NOMO-1 (cell line): Measurements from ENCODE around the gene MEAF6.
"Not testable (repeated sequence)": the region's sequence is repeated elsewhere in the genome, so short reads cannot be mapped to it uniquely, and the experiment has no call there.

Experiments
- DNase-seq, 2 experiments: peaks; one replicate each; lab custom pipeline; 2025; ENCODE audit not compliant: unreplicated experiment in 2 of 2; lab: John Stamatoyannopoulos, UW

MEAF6 gene

DNA sequence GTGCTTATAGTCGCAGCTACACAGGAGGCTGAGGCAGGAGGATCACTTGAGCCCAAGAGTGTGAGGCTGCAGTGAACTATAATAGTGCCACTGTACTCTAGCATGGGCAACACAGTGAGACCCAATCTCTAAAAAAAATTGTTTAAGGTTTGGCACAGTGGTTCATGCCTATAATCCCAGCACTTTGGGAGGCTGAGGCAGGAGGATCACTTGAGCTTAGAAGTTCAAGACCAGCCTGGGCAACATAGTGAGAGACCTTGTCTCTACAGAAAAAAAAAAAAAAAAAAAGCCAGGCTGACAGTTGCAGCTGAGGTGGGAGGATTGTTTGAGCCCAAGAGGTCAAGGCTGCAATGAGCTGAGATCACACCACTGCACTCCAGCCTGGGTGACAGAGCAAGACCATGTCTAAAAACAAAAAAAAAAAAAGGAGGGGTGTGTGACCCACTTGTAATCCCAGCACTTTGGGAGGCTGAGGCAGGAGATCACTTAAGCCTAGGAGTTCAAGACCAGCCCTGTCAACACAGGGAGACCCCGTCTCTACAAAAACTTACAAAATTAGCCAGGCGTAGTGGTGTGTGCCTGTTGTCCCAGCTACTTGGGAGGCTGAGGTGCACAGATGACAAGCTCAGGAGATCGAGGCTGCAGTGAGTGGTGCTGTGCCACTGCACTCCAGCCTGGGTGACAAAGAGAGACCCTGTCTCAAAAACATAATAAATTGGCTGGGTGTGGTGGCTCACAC, 18.0 kb upstream of the MEAF6 start:
- DNase-seq: not testable (repeated sequence)

DNA sequence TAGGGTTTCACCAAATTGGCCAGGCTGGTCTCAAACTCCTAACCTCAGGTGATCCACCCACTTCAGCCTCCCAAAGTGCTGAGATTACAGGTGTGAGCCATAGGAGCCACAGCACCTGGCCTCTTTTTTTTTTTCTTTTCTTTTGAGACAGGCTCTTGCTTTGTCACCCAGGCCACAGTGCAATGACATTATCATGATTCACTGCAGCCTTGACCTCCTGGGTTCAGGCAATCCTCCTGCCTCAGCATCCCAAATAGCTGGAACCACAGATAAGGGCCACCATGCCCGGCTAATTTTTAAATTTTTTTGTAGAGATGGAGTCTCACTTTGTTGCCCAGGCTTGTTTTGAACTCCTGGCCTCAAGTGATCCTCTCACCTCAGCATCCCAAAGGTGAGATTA, 15.3 kb upstream of the MEAF6 start:
- not testable (repeated sequence) for DNase-seq

DNA sequence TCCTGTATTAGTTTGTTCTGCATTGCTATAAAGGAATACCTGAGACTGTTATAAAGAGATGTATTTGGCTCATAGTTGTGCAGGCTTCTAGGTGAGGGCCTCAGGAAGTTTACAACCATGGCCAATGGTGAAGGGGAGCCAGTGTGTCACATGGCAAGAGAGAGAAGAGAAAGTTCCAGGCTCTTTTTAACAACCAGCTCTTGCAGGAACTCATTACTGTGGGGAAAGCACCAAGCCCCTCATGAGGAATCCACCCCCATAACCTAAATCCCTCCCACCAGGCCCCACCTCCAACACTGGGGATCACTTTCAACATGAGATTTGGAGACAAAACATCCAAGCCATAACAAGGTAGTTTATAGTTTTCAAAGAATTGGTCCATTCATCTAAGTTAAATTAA, 5.0 kb upstream of the MEAF6 start:
- DNase-seq: no peak

- DNase-seq: not testable (repeated sequence)
Measured at GRCh38 chr1:37518929-37519328, 4.4 kb upstream of the MEAF6 start.

DNA sequence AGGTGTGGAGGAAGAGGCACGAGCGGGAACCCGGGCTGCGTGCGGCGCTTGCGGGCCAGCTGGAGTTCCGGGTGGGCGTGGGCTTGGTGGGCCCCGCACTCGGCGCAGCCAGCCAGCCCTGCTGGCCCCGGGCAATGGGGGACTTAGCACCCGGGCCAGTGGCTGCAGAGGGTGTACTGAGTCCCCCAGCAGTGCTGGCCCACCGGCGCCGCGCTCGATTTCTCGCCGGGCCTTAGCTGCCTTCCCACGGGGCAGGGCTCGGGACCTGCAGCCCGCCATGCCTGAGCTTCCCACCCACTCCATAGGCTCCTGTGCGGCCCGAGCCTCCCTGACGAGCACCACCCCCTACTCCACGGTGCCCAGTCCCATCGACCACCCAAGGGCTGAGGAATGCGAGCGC, 3.7 kb upstream of the MEAF6 start:
- DNase-seq: not testable (repeated sequence)

GRCh38 chr1:37517569-37517968, 3.0 kb upstream of the MEAF6 start:
- DNase-seq: no peak

GRCh38 chr1:37515185-37516034, 844 bp upstream of the MEAF6 start:
- DNase-seq: no peak

GRCh38 chr1:37513795-37514349, 694 bp downstream of the MEAF6 start:
- DNase-seq: peak in 1 of 2 experiments; percentile 13

DNA sequence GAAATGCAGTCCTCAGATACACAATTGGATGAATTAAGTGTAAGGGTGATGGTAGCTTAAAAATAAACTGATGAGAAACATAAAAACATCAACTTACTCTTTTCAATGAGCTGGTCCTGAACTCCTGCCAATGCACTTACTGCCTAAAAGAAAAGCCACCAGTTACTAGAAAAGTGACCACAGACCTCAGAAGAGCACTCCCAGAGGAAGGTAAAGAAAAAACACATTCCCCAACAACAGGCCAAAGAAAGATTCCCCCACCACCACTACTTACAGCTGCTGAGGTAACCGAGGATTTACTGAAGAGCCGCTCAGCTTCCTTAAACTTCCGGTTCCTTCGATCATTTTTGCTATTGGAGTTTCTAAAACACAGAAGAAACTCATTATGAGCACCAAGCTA, 5.4 kb downstream of the MEAF6 start:
- DNase-seq: no peak

DNA sequence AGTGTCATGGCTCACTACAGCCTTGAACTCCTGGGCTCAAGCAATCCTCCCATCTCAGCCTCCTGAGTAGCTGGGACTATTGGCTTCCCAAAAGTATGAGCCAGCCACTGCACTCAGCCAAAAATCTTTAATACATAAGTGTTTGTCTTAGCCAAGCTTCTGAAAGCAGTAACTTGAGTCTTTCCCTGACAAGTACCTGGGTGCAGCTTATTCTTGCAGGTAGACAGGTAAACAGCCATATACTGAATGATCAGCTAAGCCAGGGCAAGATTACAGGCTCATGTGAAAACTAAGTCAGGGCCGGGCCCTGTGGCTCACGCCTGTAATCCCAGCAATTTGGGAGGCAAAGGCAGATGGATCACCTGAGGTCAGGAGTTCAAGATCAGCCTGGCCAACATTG, 7.8 kb downstream of the MEAF6 start:
- no peak for DNase-seq

DNA sequence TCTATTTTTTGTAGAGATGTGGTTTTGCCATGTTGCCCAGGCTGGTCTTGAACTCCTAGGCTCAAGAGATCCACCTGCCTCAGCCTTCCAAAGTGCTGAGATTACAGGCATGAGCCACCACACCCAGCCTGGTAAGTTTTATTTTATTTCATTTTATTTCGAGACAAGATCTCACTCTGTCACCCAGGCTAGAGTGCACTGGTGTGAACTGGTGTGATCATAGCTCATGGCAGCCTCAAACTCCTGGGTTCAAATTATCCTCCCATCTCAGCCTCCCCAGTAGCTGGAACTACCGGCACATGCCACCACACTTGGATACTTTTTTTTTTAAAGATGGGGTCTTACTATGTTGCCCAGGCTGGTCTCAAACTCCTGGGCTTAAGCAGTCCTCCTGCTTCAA, 11.8 kb downstream of the MEAF6 start:
- not testable (repeated sequence) for DNase-seq

DNA sequence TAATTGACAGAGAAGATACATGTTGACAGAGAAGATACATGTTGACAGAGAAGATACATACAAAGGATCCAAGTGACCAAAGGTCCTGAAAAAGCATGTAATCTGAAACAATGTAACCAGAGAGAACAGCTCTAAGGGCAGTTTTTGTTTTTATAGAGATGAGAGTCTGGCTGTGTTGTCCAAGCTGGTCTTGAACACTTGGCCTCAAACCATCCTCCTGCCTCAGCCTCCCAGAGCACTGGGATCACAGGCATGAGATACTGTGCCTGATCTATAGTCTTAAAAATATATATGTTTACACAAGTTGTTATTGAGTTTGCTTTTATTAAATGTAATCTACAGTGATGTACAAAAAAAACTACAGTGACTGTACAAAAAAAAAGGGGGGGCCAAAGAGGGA, 12.5 kb downstream of the MEAF6 start:
- no peak for DNase-seq

GRCh38 chr1:37501661-37502060, 12.9 kb downstream of the MEAF6 start:
- DNase-seq: no peak

DNA sequence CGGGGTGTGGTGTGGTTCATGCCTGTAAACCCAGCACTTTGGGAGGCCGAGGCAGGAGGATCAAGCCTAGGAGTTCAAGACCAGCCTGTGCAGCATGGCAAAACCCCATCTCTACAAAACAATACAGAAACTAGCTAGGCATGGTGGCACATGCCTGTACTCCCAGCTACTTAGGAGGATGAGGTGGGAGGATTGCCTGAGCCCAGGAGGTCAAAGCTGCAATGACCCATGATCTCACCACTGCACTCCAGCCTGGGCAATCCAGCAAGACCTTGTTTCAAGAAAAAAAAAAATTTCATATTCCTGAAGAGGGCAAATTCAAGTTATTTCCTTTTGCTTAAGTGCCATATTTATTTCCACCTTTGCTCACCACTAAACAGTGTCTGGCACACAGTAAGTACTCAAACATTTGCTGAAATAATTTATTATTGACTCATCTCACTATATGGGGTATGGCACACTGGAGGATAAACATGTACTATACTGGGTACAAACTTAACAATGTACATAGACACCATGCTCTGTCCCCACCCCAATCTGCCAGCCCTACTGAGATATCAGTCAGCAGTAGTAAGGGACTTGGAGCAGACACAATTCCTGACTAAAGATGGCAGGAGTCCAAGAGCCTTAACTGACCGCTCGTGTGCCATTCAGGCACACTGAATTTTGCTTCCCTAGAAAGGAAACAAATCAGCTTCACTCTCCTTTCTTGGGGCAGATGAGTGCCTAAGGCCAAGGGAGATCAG, 15.5 kb downstream of the MEAF6 start:
- DNase-seq: no peak

DNA sequence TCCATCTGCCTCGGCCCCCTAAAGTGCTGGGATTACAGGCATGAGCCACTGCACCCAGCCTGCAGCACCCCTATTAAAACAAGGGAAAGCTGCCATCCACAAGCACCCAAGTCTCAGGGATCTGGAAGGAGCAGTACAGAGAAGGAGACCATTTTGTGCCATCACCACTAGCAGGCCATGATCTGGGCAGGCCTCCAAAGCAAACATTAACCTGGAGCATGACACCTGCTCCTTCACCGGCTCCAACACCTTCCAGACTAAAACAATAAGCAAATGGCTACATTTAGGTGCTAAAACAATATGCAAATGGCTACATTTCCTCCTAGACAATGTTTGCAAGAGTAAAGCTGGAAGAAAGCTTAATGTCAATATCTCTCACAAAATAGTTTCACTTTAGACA, 16.7 kb downstream of the MEAF6 start:
- DNase-seq: no peak

DNA sequence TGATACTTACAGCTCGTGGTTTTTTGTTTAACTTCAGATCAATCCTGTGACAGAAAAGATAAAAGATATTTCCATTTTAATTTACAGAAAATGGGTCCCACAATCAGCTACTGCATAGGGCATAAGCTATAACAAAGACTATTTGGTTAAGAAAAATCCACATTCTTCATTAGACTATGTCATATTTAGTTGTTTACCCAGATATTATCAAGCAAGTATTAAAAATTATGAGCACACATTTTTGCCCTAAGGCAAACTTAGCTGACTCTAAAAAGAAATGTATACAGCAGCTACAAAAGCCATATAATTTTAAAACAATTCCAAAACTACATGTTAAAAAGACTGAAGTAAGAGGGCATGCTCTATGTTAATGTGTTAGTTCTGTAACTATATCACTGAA, 18.7 kb downstream of the MEAF6 start:
- DNase-seq: no peak

GRCh38 chr1:37493336-37494098, 21.0 kb downstream of the MEAF6 start:
- no peak for DNase-seq

- no peak for DNase-seq
Measured at GRCh38 chr1:37487619-37487984, 27.0 kb downstream of the MEAF6 start.

DNA sequence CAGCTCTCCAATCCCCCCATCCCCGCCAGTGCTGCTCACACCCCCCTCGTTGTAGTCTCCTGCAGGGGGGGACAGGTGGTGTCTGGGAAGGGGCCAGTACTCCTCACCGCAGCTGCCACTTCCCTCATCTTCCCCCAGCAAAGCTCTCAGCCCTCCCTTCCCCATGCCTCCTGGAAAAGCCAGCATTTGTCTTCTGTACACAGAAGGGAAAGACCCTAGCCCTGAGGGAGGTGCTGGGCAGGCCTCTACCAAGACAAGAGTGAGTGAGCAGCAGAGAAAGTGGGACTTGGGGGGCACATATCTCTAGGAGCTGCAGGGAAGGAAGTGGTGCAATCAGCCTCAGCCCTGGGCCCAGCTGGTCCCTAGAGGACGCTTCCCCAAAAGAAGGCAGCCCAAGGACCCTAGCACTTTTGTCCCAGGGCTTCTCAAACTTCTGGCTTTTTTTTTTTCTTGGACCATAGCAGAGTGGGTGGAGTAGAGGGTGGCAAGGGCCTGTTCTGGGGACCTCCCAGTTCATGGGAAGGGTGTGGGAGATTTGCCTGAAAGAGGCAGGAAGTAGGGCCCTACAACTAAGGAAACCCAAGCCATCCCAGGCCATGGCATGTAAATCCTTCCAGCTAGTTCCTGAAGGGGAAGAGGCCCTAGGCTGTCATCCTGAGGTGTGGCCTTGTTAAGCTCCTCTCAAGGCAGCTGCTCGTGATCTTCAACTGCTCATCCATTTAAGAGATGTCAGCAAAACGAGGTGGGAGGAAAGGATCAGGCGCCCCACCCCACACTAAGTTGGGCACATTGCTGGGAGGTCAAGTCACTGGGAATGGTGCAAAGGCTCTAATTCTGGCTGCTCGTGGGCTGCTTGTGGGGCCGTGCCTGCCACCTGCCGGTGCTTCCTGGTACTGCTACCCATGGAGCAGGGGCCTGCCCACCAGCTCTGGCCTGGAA, 27.6 kb downstream of the MEAF6 start:
- peak; percentile 47 to 57 for DNase-seq
